Measurements from ENCODE around the gene SOX6.
"Not testable (repeated sequence)": the region's sequence is repeated elsewhere in the genome, so short reads cannot be mapped to it uniquely, and the experiment has no call there.

SOX6 gene

DNA sequence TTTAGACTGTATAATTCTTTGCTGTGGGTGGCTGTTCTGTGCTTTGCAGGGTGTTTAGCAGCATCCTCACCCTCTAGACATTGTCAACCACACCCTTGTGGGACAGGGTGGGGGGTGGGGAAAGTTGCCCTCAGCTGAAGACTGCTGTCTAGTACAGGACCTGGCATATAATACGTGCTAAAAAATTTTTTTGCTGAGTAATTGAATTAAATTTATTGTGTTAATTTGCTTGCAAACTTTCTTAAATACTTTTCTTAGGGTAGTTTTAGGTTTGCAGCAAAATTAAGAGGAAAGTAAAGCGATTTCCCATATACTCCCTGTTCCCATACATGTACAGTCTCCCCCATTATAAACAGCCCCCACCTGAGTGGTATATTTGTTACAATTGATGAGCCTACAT, 268.5 kb downstream of the SOX6 start:
- DNase-seq: no peak

DNA sequence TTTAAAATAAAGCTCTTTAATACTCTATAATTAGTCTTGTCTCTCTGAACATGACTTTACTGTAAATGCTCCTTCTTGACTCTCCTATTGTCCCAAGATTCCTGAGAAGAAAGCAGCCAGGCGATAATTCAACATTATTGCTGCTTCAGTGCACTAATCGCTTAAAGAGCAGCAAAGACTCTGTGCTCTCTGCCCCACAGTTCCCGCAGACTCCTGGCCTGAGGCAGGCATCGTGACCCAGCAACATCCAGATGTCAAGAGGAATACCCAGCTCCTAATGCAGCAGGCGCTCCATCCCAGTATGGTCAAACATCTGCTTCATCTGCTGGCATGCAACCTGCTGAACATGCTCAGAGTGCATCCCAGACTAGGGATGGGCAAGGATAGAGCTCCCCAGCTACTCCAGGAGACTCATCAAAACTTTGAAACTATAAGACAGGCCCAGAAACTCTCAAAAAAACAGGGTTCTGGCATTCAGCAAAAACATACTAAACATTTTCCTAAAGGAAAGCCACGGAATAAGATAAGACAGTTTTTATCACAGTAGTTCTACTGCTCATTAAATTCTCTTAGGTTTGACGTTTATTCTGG, 270.0 kb downstream of the SOX6 start:
- DNase-seq: no peak

DNA sequence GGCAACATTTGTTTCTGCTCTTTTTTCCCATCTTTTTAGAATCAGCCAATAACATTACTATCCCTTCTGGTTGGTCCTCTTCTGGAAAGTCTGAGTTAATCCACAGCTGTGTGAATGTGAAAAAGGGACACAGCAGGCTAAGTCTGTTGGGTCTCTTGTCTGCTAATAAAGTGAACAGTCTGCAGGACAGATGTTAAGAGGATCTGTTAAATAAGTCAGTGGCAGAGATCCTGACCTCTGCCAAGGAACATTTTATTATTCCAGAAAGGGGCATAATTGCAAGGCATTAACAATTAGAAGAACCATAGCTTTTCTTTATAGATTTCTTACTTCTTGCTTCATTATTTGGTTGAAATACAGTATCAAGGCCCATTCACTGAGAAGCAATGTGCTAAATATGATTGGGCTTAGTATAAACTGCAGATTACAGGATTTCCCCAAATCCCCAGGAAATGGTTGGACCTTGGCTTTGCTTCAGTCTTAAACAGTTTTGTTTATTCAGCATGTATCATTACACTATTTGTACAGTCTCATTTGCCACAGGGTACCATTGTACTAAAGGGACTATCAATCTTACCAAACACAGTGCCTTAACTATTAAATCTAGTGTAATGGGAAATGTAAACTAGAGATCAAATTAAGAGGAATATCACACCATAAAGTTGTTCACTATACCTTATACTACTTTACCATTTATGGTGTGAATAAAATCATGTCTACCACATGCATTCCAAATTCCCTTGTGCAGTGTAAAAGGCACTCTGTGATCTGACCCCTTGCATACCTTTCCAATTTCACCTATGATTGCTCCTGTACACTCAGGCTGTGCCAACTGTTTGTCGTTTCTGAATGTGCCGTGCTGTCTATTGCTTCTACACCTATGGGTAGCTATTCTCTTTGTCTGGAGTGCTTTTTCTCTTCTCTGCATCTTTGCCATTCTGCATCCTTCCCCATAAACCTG, 274.0 kb downstream of the SOX6 start:
- no peak for DNase-seq

DNA sequence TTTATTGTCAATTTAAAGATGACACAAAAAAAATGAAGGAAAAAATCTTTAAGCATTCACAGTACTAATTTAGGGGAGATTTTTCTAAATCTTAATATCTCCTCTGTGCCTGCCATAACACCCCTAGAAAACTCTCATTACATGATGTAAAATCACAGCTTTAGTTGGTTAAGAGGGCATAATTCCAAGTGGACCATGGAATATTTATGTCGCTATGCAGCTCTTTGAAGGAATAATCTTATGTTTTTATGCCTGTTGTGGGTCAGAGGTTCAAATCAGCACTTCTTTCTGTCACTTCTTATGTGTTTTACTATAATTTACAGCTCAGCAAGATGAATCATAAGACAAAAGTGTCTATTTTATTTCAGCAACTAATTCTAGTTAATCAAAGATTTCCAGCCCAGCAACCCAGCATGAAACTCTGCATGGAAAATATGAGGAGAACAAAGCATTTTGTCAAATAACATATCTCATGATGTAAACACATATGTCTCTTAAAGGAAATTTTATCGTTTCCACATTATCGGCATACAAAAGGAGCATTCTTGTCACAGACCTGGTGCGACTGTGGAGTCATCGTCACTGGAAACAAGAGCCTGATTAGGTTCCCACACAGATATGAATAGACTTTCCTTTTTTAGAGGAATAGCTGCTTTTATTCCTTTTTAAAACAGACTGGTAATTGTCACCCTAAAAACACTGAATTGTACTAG, 274.8 kb downstream of the SOX6 start:
- DNase-seq: no peak

DNA sequence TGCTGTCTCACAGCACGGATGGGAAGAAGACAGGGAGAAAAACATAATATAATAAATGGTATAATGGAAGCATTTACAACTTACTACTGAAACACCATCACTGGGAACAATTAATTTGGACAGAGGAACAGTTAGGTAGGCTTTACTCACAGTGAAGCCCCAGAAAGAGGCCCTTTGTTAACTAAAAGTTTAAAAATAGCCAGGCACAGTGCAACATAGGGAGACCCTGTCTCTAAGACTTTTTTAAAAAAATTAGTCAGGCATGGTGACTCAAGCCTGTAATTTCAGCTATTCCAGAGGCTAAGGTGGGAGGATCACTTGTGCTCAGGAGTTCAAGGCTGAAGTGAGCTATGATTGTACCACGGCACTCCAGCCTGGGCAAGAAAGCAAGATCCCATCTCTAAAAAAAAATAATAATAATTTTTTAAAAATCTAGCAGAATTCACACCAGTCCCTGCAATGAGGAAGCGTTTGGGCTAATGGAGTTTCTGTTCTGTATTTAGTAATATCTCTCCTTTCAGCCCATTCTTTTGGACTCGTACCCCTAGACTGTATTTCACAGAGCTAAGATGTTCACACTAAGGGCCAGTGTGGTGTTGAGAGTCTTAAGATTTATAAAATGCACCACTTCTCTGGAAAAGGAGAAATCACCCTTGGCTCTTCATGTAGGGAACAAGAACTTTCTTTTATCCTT, 275.5 kb downstream of the SOX6 start:
- no peak for DNase-seq

DNA sequence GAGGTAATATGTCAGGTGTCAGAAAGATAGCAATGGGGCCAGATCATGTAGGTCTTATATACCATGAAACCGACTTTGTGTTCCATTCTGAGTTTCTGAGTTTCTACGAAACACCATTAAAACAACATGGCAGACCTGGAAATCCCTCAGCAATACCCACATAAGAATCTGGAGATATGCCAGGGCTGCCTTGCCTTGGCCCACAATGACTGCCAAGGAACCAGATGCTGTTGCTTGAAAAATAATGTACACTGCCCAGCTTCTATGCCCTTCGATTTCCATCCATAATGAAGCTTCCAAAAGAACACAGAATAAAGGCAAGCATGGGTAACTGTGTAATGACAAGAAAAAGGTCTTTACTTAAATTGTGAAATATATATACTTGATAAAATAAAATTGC, 277.4 kb downstream of the SOX6 start:
- no peak for DNase-seq

DNA sequence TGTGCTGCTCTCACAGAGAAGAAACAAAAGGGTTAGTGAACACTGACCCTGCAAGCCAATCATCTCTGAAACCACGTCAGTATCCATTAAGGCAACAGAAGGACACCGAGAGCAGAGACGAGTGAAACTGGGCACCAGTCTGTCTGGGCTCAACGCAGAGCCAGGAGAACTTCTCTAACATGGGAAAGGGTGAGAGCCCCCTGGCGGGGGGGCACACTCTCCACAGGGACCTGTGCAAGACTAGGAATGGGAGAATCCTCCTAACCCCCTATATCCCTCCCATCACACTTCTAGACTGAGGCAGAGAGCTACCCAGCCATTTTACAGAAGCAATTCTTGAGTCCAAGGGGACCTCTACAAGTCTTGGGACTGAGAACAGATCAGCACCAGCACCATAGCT, 285.8 kb downstream of the SOX6 start:
- DNase-seq: no peak

DNA sequence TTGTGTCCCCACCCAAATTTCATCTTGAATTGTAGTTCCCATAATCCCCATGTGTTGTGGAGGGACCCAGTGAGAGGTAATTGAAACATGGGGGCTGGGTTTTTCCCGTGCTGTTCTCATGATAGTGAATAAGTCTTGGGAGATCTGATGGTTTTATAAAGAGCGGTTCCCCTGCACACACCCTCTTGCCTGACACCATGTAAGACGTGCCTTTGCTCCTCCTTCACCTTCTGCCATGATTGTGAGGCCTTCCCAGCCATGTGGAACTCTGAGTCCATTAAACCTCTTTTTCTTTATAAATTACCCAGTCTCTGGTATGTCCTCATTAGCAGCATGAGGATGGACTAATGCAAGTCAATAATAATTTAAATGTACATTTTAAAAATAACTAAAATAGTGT, 289.1 kb downstream of the SOX6 start:
- DNase-seq: not testable (repeated sequence)

DNA sequence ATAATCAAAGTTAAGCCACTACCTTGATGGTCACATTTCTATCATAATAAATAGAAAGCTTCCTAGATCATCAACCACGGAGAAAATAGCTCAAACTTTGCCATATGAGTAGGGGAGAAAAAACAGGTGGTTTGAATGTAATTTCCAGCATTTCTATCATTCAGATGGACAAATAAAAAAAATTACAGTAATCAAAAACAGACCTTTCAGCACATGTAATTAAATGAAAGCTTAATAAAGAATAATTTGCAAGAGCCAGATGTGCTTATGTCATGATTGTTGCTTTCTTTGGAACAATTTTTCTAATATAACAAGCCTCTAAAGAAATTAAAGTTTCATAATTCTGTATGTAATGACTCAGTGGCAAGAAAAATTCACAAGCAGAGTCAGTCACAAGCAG, 297.0 kb downstream of the SOX6 start:
- no peak for DNase-seq

DNA sequence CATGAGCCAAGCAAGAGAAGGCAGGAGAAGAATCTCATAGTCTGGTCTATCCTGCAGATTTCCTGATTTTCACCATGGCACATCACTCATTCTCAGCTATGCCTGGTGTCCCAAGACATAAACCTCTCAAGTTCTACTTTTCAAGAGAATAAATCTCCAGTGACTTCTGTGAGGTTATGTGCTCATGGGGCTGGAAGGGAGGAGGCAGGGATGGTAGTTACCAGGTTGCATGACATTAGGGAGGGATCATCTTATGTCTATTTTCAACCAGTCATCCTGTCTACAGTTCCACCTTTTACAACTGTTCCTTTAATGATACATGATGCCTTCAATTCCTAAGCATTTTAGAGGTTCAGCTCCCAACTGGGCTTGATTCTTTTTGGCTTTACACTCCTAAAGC, 297.7 kb downstream of the SOX6 start:
- no peak for DNase-seq

DNA sequence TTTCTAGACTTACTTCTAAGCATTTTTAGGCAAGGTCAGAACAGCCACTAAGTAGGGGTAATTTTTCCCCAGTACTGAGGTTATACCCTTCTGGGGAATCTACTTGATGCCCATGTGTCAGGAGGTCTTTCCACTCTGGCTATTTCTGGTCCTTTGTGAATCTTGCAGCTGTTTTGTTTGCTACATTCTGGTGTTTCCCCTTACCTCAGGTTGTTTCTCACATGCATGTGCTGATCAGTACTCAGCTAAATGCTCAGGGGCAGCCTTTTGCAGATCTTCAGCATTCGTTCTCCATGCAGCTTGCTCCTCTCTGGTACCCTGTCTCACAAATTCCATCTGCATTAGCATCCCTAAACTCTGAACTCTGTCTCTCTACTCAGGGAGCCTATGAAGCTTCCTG, 303.6 kb downstream of the SOX6 start:
- no peak for DNase-seq

DNA sequence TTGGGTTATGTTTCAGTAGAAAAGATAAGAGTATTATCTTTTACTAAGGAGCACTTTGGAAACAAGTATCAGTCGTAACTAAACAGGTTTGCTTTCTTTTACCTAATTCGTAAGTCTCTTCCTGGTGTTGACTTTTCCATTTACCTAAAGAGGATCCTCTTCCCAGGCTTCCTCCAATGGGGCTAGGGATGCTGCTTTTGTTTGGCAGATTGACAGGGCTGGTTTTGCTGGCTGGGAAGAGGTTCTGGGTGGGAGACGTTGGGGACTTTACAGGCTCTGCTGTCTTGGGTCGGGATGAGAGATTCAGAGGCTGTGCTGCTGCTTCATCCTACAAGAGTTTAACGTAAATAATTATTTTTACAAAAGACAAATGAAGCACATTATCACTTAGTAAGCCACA, 306.7 kb downstream of the SOX6 start:
- DNase-seq: no peak

DNA sequence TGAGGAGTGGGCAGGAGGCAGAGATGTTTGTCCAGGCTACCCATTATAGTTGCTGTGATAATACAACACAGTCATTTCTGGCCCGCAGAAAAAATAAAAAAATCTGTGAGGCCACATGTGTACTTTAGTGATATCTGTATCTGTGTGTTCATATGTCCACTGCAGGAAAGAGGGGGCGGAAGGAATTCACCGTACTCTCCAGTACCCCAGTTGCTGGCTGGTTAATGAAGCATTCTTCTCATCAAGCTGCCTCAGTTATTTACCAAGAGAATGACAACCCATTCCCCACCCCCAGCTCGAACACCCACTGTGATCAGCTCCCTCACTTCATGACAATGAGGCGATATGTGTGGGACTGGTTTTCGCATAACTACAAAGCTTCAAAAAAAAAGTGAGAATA, 309.3 kb downstream of the SOX6 start:
- DNase-seq: no peak

DNA sequence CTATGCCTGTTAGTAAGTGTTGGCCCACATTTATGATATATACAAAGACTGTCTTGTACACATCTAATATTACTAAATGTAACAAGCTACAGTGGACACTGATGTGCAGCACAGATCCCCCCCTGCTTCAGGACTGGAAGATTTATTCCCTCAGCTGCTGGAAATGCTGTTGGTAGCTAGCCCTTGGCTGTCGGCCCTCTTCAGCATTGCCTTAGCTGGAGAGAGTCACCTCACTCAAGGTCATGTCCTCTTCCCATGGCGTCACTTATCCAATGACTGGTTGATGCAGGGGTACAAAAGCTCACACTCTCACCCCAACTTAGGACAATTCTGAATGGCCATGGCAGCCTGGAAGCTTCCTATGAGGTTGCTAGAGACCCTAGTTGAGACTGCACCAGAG, 312.7 kb downstream of the SOX6 start:
- no peak for DNase-seq

DNA sequence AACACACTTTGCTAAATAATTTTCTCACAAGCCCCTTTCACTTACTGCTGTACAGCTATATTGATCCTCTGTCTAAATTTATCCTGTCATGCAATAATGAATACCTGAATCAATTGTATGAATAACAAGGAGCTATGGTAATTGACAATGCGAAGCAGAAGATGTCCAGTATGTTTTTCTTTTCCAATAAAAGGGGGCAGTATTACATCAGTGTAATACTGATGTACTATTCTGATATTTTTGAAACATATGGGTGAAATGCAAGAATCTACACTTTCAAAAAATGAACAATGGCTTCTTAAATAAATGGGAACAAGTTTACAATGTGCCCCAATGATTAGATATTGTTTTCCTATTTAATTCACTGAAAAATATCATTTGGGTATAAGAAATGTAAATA, 315.1 kb downstream of the SOX6 start:
- no peak for DNase-seq

DNA sequence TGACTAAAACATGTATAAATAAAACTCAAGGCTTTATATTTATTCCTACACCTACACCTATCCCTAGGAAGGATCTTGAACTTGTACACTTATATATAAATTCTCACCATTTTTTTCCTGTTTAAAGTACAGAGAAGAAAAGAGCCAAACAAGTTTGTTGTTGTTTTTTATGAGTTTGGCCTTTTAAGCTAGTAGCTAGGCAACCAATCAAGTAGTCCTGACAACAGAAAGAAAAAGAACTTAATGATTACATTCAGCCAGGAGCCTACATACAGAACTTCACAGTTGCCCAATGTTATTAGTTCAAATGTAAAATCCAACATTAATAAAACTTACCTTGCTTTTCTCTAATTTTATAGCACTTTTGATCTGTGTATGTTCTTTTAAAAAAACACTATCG, 316.2 kb downstream of the SOX6 start:
- no peak for DNase-seq

DNA sequence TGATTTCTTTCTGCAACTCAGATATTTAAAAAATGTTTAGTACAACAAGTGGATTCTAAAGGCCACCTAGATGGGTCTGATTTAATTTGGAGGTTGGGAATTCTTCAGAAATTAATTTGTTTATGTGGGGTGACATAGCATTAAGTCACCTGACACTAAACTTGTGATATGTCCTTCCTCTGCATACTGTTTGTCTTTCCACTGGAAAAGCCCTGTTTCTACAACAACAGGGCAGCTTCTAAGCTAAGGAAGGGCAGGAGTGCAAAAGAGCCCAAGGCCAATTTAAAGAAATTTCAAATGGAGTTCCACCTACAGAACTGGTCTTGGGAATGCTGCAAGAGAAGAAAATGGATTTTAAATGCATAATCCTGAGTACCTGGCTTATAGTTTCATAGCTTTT, 319.2 kb downstream of the SOX6 start:
- DNase-seq: no peak

DNA sequence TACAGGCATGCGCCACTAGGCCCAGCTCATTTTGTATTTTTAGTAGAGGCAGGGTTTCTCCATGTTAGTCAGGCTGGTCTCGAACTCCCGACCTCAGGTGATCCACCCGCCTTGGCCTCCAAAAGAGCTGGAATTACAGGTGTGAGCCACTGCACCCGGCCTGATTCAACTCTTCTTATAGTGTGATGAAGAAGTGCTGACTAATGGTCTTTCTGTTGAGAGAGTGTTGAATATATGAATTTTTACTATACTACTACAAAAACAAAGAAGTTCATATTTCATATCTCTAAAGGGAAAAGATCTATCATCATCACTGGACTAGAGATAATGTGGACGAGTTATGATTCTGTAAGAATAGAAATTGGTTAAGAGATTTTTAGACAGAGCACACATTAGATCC, 320.1 kb downstream of the SOX6 start:
- DNase-seq: no peak

DNA sequence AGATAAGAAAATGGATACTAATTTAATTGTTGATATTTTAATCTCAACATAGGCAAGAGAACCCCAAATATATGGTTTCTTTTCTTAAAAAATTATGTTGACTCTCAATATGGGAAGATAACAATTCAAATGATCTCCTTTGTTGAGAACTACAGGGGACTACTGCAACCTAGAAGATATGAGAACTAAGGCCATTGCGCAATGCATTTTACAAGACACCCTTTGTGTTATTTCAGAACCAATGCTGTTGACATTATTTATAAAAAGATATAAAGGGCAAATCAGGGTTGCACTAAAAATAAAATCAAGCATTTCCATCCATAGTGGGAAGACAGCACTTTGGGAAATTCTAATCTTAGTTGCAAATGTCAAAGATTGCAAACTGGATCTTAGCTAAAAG, 322.3 kb downstream of the SOX6 start:
- no peak for DNase-seq

DNA sequence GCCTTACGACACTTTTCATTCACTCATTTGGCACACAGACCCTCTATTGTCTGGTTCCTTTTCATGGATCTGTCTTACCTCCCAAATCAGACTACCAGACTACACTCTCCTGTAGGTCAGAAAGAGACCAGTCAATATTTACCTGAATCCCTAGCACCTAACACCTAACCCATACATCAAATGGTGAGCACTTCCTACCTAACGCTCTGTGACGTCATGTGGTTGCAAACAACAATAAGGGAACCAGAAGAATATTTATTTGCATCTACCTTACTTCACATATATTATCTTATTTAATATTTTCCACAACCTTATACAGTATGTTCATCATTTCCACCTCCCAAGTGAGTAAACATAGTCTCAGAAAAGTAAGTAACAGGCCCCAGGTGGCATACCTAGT, 323.4 kb downstream of the SOX6 start:
- DNase-seq: no peak

DNA sequence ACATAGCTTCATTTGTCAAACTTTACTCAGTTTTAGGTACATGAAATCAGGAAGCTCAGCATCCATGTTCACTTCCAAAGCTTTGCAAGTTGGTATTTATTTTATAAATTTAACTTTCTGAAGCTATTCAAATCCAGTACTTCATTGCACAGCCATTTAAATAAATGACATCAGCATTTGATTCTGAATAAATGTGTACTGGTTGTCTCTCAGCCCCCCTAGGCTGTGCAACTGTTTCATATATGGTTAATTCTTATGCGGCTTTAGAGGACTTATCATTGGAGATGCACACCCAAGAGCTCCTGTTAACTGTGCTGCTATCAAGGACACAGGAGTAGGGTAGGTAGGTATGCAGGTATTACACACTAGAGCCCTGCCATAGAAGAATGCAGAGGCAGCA, 325.1 kb downstream of the SOX6 start:
- no peak for DNase-seq

DNA sequence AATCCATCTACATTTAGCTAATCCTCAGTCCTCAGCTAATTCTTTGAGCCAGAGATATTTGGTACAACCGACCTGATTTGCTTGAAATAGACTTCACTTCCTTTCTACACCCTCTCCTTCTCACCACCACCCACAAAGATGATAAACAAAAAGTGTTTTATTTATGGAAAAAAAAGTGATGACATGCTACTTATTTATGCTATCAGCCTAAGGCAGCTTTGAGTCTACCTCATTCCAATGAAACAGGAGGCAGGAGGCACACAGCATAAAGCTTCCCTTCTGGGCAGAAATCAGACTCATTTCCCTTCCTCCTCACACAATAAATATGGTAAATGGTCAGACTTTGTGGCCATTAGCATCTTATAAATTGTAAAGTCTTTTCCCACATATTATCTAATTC, 325.7 kb downstream of the SOX6 start:
- DNase-seq: no peak

DNA sequence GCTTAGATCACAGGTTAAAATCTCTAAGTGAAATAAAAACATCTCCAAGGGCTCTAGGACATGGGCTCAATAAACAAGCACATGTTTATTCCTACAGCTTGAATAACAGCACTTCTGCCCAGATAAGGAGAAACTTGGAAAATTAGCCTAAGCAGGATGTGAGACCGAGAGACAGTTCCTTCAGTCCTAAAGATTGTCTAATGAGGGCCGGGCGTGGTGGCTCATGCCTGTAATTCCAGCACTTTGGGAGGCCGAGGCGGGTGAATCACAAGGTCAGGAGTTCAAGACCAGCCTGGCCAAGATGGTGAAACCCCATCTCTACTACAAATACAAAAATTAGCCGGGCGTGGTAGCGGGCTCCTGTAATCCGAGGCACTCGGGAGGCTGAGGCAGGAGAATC, 327.2 kb downstream of the SOX6 start:
- not testable (repeated sequence) for DNase-seq

All from T-helper 9 cell (primary cell).